Astrocyte (in vitro differentiated cells and primary cell): ENCODE results near the gene ROR2. TPM values are rescaled to one million over a fixed set of nuclear protein-coding genes. Genes with fewer than 3 reads are reported as not detected.

ENCODE experiments used
- DNase-seq: peaks from one replicate; pipeline ENCODE4 v3.0.0-alpha.2; 2010; ENCODE audit warnings: low read depth
- FAIRE-seq: peaks from 2 replicates; lab custom pipeline; 2011; peaks lifted over from hg19 to GRCh38; lab: Jason Lieb, UNC
- H2AFZ ChIP-seq: 2 replicates; pipeline ENCODE4 v1.6.0; 2012; ENCODE audit warnings: low read depth, low read length, inconsistent platforms
- H3K27ac ChIP-seq: 2 replicates; pipeline ENCODE4 v1.5.1; 2011; ENCODE audit warnings: low read depth, low read length, inconsistent platforms
- H3K27me3 ChIP-seq: 2 replicates; pipeline ENCODE4 v1.6.0; 2011; ENCODE audit warnings: low read length, inconsistent platforms; ENCODE audit not compliant: insufficient read depth
- H3K36me3 ChIP-seq: 2 replicates; pipeline ENCODE4 v1.5.1; 2011; ENCODE audit warnings: low read length, inconsistent platforms; ENCODE audit not compliant: insufficient read depth
- H3K4me1 ChIP-seq: 2 replicates; pipeline ENCODE4 v1.5.1; 2011; ENCODE audit warnings: low read length, inconsistent platforms; ENCODE audit not compliant: insufficient read depth
- H3K4me2 ChIP-seq: 2 replicates; pipeline ENCODE4 v1.6.0; 2012; ENCODE audit warnings: low read length, inconsistent platforms
- H3K4me3 ChIP-seq: 2 replicates; pipeline ENCODE4 v1.5.1; 2011; ENCODE audit warnings: low read depth, mild to moderate bottlenecking, low read length, inconsistent platforms; ENCODE audit not compliant: insufficient read depth
- H3K79me2 ChIP-seq: 2 replicates; pipeline ENCODE4 v1.6.0; 2012; ENCODE audit warnings: mild to moderate bottlenecking, low read length, inconsistent platforms; ENCODE audit not compliant: insufficient read depth
- H3K9ac ChIP-seq: 2 replicates; pipeline ENCODE4 v1.6.0; 2012; ENCODE audit warnings: mild to moderate bottlenecking, low read length, inconsistent platforms
- H3K9me3 ChIP-seq: 2 replicates; pipeline ENCODE4 v1.5.1; 2012; ENCODE audit warnings: low read depth, mild to moderate bottlenecking, low read length, inconsistent platforms; ENCODE audit not compliant: insufficient read depth
- H4K20me1 ChIP-seq: 2 replicates; pipeline ENCODE4 v1.6.0; 2012; ENCODE audit warnings: low read length, inconsistent platforms; ENCODE audit not compliant: insufficient read depth
- H3K27ac Mint-ChIP-seq: one replicate; pipeline ENCODE4 v1.8.0; 2021; ENCODE audit warnings: mild to moderate bottlenecking, mixed read lengths; ENCODE audit not compliant: unreplicated experiment
- H3K27me3 Mint-ChIP-seq: one replicate; pipeline ENCODE4 v1.8.0; 2021; ENCODE audit warnings: low read depth, mixed read lengths; ENCODE audit not compliant: unreplicated experiment
- H3K36me3 Mint-ChIP-seq: one replicate; pipeline ENCODE4 v1.8.0; 2021; ENCODE audit warnings: low read depth, mixed read lengths; ENCODE audit not compliant: unreplicated experiment
- H3K4me1 Mint-ChIP-seq: one replicate; pipeline ENCODE4 v1.8.0; 2021; ENCODE audit warnings: low read depth, mixed read lengths; ENCODE audit not compliant: unreplicated experiment
- H3K4me3 Mint-ChIP-seq: one replicate; pipeline ENCODE4 v1.8.0; 2021; ENCODE audit warnings: mild to moderate bottlenecking, moderate library complexity, mixed read lengths; ENCODE audit not compliant: unreplicated experiment
- H3K9me3 Mint-ChIP-seq: one replicate; pipeline ENCODE4 v1.8.0; 2021; ENCODE audit warnings: mild to moderate bottlenecking, mixed read lengths; ENCODE audit not compliant: unreplicated experiment
- CTCF ChIP-seq: IDR thresholded peaks from 2 replicates; pipeline ENCODE4 v1.5.1; 2011; ENCODE audit warnings: low read depth, mild to moderate bottlenecking, inconsistent platforms, low read length, moderate library complexity; ENCODE audit not compliant: insufficient read depth
- EZH2 ChIP-seq: IDR thresholded peaks from 2 replicates; pipeline ENCODE4 v1.6.1; 2012; ENCODE audit warnings: mild to moderate bottlenecking, low read length, inconsistent platforms; ENCODE audit not compliant: insufficient read depth
- total RNA-seq: library from RNA; stranded (reverse); gene quantifications from 2 replicates; pipeline ENCODE4 v1.2.1, GENCODE V29; 2021

ROR2 gene
- total RNA-seq, 1 donor from 2014 or later, result 4.9 TPM

- Histone ChIP-seq H2AFZ (no peak overlapping the region), H3K27me3 (no peaks in the 10 kb centered on the region), H3K4me3 (no peak overlapping the region), H3K27ac (no peak overlapping the region), H3K36me3 (no peaks in the 10 kb centered on the region), H3K9ac (no peak overlapping the region), H4K20me1 (no peaks in the 10 kb centered on the region), H3K9me3 (peaks cover 2% of the 10 kb centered on the region), H3K4me1 (no peaks in the 10 kb centered on the region), H3K4me2 (no peak overlapping the region), H3K79me2 (no peaks in the 10 kb centered on the region)
- no peaks in the 10 kb centered on the region for H3K36me3 Mint-ChIP-seq
- peaks cover 10% of the 10 kb centered on the region for H3K4me1 Mint-ChIP-seq
- DNase-seq (no peak), FAIRE-seq (no peak)
- no peak for TF ChIP-seq EZH2
- no peak for TF ChIP-seq CTCF
- H3K27ac Mint-ChIP-seq, result no peak overlapping the region
- no peaks in the 10 kb centered on the region for H3K9me3 Mint-ChIP-seq
- no peak overlapping the region for H3K4me3 Mint-ChIP-seq
- no peaks in the 10 kb centered on the region for H3K27me3 Mint-ChIP-seq
These were observed 255.8 kb downstream of the ROR2 start for GRCh38 chr9:91694081-91694870.

GRCh38 chr9:91693226-91693625 lies 256.8 kb downstream of the ROR2 start:
- Mint-ChIP-seq H3K4me1 (peaks cover 10% of the 10 kb centered on the region), H3K9me3 (no peaks in the 10 kb centered on the region), H3K36me3 (no peaks in the 10 kb centered on the region), H3K27me3 (no peaks in the 10 kb centered on the region), H3K27ac (no peak overlapping the region), H3K4me3 (no peak overlapping the region)
- DNase-seq (no peak), FAIRE-seq (no peak)
- Histone ChIP-seq H2AFZ (no peak overlapping the region), H3K9ac (no peak overlapping the region), H3K4me1 (no peaks in the 10 kb centered on the region), H3K79me2 (no peaks in the 10 kb centered on the region), H3K4me2 (no peak overlapping the region), H4K20me1 (no peaks in the 10 kb centered on the region), H3K27me3 (no peaks in the 10 kb centered on the region), H3K4me3 (no peak overlapping the region), H3K27ac (no peak overlapping the region), H3K9me3 (peaks cover 2% of the 10 kb centered on the region), H3K36me3 (no peaks in the 10 kb centered on the region)
- TF ChIP-seq CTCF, result no peak

GRCh38 chr9:91690540-91691249 lies 259.3 kb downstream of the ROR2 start:
- Histone ChIP-seq H3K27ac (no peak overlapping the region), H3K4me1 (no peaks in the 10 kb centered on the region), H3K9ac (no peak overlapping the region), H3K27me3 (no peaks in the 10 kb centered on the region), H3K36me3 (no peaks in the 10 kb centered on the region), H3K4me3 (no peak overlapping the region), H4K20me1 (no peaks in the 10 kb centered on the region), H3K4me2 (no peak overlapping the region), H2AFZ (no peak overlapping the region), H3K9me3 (peaks cover 2% of the 10 kb centered on the region), H3K79me2 (no peaks in the 10 kb centered on the region)
- H3K27ac Mint-ChIP-seq, result no peak overlapping the region
- H3K36me3 Mint-ChIP-seq, result no peaks in the 10 kb centered on the region
- no peak for TF ChIP-seq EZH2
- TF ChIP-seq CTCF, result no peak
- H3K9me3 Mint-ChIP-seq, result no peaks in the 10 kb centered on the region
- DNase-seq (no peak), FAIRE-seq (no peak)
- no peaks in the 10 kb centered on the region for H3K27me3 Mint-ChIP-seq
- no peak overlapping the region for H3K4me3 Mint-ChIP-seq
- H3K4me1 Mint-ChIP-seq, result peaks cover 10% of the 10 kb centered on the region
